GM23338 (cell line): ENCODE results near the gene HRH2. TPM values are rescaled to one million over a fixed set of nuclear protein-coding genes. Genes with fewer than 3 reads are reported as not detected.

Experiments used
- ATAC-seq: fragments of 200-7000 bp; cut with Tn5 transposase; 3 replicates; pipeline ENCODE4 v1.9.1; 2020
- DNase-seq: peaks from one replicate; pipeline ENCODE4 v3.0.0-alpha.2; 2015; ENCODE audit warnings: low spot score
- H2AFZ ChIP-seq: fragments of 200-600 bp; sonication (generic); 2 replicates; pipeline ENCODE4 v1.8.0; 2016; ENCODE audit warnings: antibody characterized with exemption, mild to moderate bottlenecking, moderate library complexity
- H3F3A ChIP-seq: fragments of 200-600 bp; sonication (generic); replicated peaks from 2 replicates; pipeline ENCODE4 v1.8.0; 2017; ENCODE audit warnings: antibody characterized with exemption, mixed run types, low read depth
- H3K27ac ChIP-seq: fragments of 200-600 bp; sonication (generic); 2 replicates; pipeline ENCODE4 v1.6.1; 2016; ENCODE audit warnings: low read depth
- H3K27me3 ChIP-seq: fragments of 200-600 bp; sonication (generic); 2 replicates; pipeline ENCODE4 v1.8.0; 2016; ENCODE audit warnings: mild to moderate bottlenecking, mixed run types, moderate library complexity; ENCODE audit not compliant: insufficient read depth
- H3K36me3 ChIP-seq: fragments of 200-600 bp; sonication (generic); 2 replicates; pipeline ENCODE4 v1.8.0; 2016; ENCODE audit warnings: mild to moderate bottlenecking; ENCODE audit not compliant: insufficient read depth
- H3K4me1 ChIP-seq: fragments of 200-600 bp; sonication (generic); 2 replicates; pipeline ENCODE4 v1.8.0; 2016; ENCODE audit warnings: mild to moderate bottlenecking, moderate library complexity; ENCODE audit not compliant: insufficient read depth
- H3K4me2 ChIP-seq: fragments of 200-600 bp; sonication (generic); 2 replicates; pipeline ENCODE4 v1.7.1; 2017; ENCODE audit warnings: mixed run types
- H3K4me3 ChIP-seq: fragments of 200-600 bp; sonication (generic); 2 replicates; pipeline ENCODE4 v1.6.1; 2016; ENCODE audit warnings: mixed run types
- H3K79me2 ChIP-seq: fragments of 200-600 bp; sonication (generic); replicated peaks from 2 replicates; pipeline ENCODE4 v1.8.0; 2017; ENCODE audit warnings: mild to moderate bottlenecking; ENCODE audit not compliant: insufficient read depth
- H3K9me2 ChIP-seq: fragments of 200-600 bp; sonication (generic); 2 replicates; pipeline ENCODE4 v1.8.0; 2017; ENCODE audit not compliant: insufficient read depth
- H4K20me1 ChIP-seq: fragments of 200-600 bp; sonication (generic); replicated peaks from 2 replicates; pipeline ENCODE4 v1.8.0; 2017; ENCODE audit warnings: mild to moderate bottlenecking; ENCODE audit not compliant: insufficient read depth
- H3K27ac Mint-ChIP-seq: 2 replicates; pipeline ENCODE4 v1.8.0; 2020; ENCODE audit warnings: inconsistent platforms, mild to moderate bottlenecking, moderate library complexity, mixed read lengths
- H3K27me3 Mint-ChIP-seq: 3 replicates; pipeline ENCODE4 v1.8.0; 2022; ENCODE audit warnings: low read depth, mild to moderate bottlenecking, moderate library complexity, mixed read lengths, inconsistent platforms; ENCODE audit not compliant: insufficient read depth, poor library complexity
- H3K36me3 Mint-ChIP-seq: 3 replicates; pipeline ENCODE4 v1.8.0; 2021; ENCODE audit warnings: low read depth, mild to moderate bottlenecking, inconsistent platforms, moderate library complexity, mixed read lengths
- H3K4me1 Mint-ChIP-seq: 3 replicates; pipeline ENCODE4 v1.8.0; 2020; ENCODE audit warnings: mild to moderate bottlenecking, inconsistent platforms, mixed read lengths
- H3K4me3 Mint-ChIP-seq: 3 replicates; pipeline ENCODE4 v1.8.0; 2021; ENCODE audit warnings: moderate library complexity, mild to moderate bottlenecking, inconsistent platforms, mixed read lengths
- H3K9me3 Mint-ChIP-seq: 3 replicates; pipeline ENCODE4 v1.8.0; 2020; ENCODE audit warnings: moderate library complexity, mild to moderate bottlenecking, inconsistent platforms, mixed read lengths
- CREB1 ChIP-seq: fragments of 250-450 bp; sonication (Bioruptor Pico); IDR thresholded peaks from 2 replicates; pipeline ENCODE4 v1.5.0; 2020; ENCODE audit warnings: low read depth, mild to moderate bottlenecking, moderate library complexity
- CTCF ChIP-seq, 2 experiments: fragments of 200-600 bp in 1 of 2; sonication (generic) in 1 of 2; conservative IDR thresholded peaks; 2 replicates each; pipeline versions ENCODE4 v1.5.1 to v1.6.1; 2016 to 2017; ENCODE audit warnings: antibody characterized with exemption in 2 of 2, low read depth in 2 of 2, mild to moderate bottlenecking in 2 of 2, moderate library complexity in 1 of 2
- ETS1 ChIP-seq: IDR thresholded peaks from 2 replicates; pipeline ENCODE4 v1.6.1; 2016; ENCODE audit warnings: antibody characterized with exemption
- EZH2 ChIP-seq: fragments of 200-600 bp; sonication (generic); IDR thresholded peaks from one replicate; pipeline ENCODE4 v1.8.0; 2017; ENCODE audit warnings: antibody characterized with exemption, mild to moderate bottlenecking, low read depth; ENCODE audit not compliant: unreplicated experiment
- EZH2phosphoT487 ChIP-seq: fragments of 200-600 bp; sonication (generic); IDR thresholded peaks from one replicate; pipeline ENCODE4 v1.8.1; 2018; ENCODE audit warnings: antibody characterized with exemption; ENCODE audit not compliant: unreplicated experiment
- JUNB ChIP-seq: IDR thresholded peaks from one replicate; pipeline ENCODE4 v1.6.1; 2016; ENCODE audit warnings: antibody characterized with exemption; ENCODE audit not compliant: unreplicated experiment
- NANOG ChIP-seq: IDR thresholded peaks from 2 replicates; pipeline ENCODE4 v1.6.1; 2016; ENCODE audit warnings: antibody characterized with exemption, borderline replicate concordance
- POLR2AphosphoS5 ChIP-seq: IDR thresholded peaks from 2 replicates; pipeline ENCODE4 v1.6.1; 2016; ENCODE audit warnings: antibody characterized with exemption, low read depth
- STAT1 ChIP-seq: IDR thresholded peaks from one replicate; pipeline ENCODE4 v1.6.1; 2016; ENCODE audit warnings: antibody characterized with exemption; ENCODE audit not compliant: unreplicated experiment
- ZNF114 ChIP-seq: fragments of 250-450 bp; sonication (Bioruptor Pico); IDR thresholded peaks from 2 replicates; pipeline ENCODE4 v1.5.0; 2020; ENCODE audit warnings: mild to moderate bottlenecking, moderate library complexity
- ZNF331 ChIP-seq: fragments of 250-450 bp; sonication (Bioruptor Pico); IDR thresholded peaks from 2 replicates; pipeline ENCODE4 v1.5.0; 2020; ENCODE audit warnings: low read depth, mild to moderate bottlenecking, moderate library complexity
- ZNF462 ChIP-seq: fragments of 250-450 bp; sonication (Bioruptor Pico); IDR thresholded peaks from 2 replicates; pipeline ENCODE4 v1.5.0; 2020; ENCODE audit warnings: mild to moderate bottlenecking, moderate library complexity
- polyA plus RNA-seq: library from polyadenylated mRNA; unstranded; fragments of >200 nt; fragmentation: Nextera tagmentation; extraction: Ambion mirVana; gene quantifications from 2 replicates; pipeline ENCODE4 v1.2.1, GENCODE V29; 2016
- total RNA-seq: library from RNA; depleted of rRNA; stranded (reverse); fragments of >200 nt; shearing (Covaris generic); gene quantifications from 2 replicates; pipeline ENCODE4 v1.2.3, GENCODE V29; 2014

HRH2 gene
- total and polyA plus RNA-seq, 2 experiments from 2014 or later: 6.8 to 7.0 TPM

GRCh38 chr5:175655411-175655810, 2.5 kb upstream of the HRH2 start:
- Histone ChIP-seq H2AFZ (no peak overlapping the region), H3K36me3 (peaks cover 9% of the 10 kb centered on the region; the same call in 1 of the 2 replicates), H3K4me1 (no peaks in the 10 kb centered on the region), H3K27me3 (peaks cover 19% of the 10 kb centered on the region; the same call in 1 of the 2 replicates), H3K27ac (no peak overlapping the region), H3K79me2 (no peaks in the 10 kb centered on the region), H3F3A (no peaks in the 10 kb centered on the region), H3K9me2 (peaks cover 7% of the 10 kb centered on the region; the same call in 1 of the 2 replicates), H3K4me2 (no peak overlapping the region), H4K20me1 (peaks cover 3% of the 10 kb centered on the region; the same call in 1 of the 2 replicates), H3K4me3 (no peak overlapping the region)
- H3K4me1 Mint-ChIP-seq: peaks cover 7% of the 10 kb centered on the region; the same call in 2 of the 3 replicates
- peaks cover 11% of the 10 kb centered on the region for H3K36me3 Mint-ChIP-seq
- H3K9me3 Mint-ChIP-seq: peaks cover 19% of the 10 kb centered on the region
- no peak overlapping the region for H3K4me3 Mint-ChIP-seq
- no peak for DNase-seq
- peaks cover 34% of the 10 kb centered on the region for H3K27me3 Mint-ChIP-seq
- TF ChIP-seq STAT1 (no peak), ETS1 (no peak), CTCF (conservative IDR thresholded peaks at IDR 0.05; ENCODE audit: low read depth in 2 of 2) (no peak), CREB1 (CRISPR knock-in tag) (no peak), NANOG (no peak), JUNB (no peak), EZH2phosphoT487 (no peak), POLR2AphosphoS5 (no peak), ZNF462 (no peak), EZH2 (no peak), ZNF331 (CRISPR knock-in tag) (no peak), ZNF114 (CRISPR knock-in tag) (no peak)
- H3K27ac Mint-ChIP-seq: no peak overlapping the region
- ATAC-seq: no peak
